H1 (cell line): ENCODE results near the gene SMARCB1.

Experiments
- CTCF ChIP-seq, 3 experiments: IDR thresholded peaks; 1 replicate in 2 of 3; 2 replicates in 1 of 3; pipeline versions ENCODE4 v1.5.1 to v1.6.1; 2011; ENCODE audit warnings: low read length in 3 of 3, mild to moderate bottlenecking in 3 of 3, inconsistent platforms in 2 of 3, low read depth in 1 of 3, moderate library complexity in 1 of 3; ENCODE audit not compliant: insufficient read depth in 1 of 3; ENCODE audit errors: control extremely low read depth in 1 of 3
- PHF8 ChIP-seq: fragments of 200-600 bp; sonication (generic); conservative IDR thresholded peaks from 2 replicates; pipeline ENCODE4 v1.7.1; 2012; ENCODE audit warnings: low read depth, mild to moderate bottlenecking, inconsistent platforms, low read length, moderate library complexity
- POLR2A ChIP-seq, 2 experiments: IDR thresholded peaks; 1 replicate in 1 of 2; 2 replicates in 1 of 2; pipeline ENCODE4 v1.6.1; 2011; ENCODE audit warnings: low read depth in 2 of 2, low read length in 2 of 2, mild to moderate bottlenecking in 2 of 2; ENCODE audit errors: control extremely low read depth in 1 of 2
- RFX5 ChIP-seq: IDR thresholded peaks from 2 replicates; pipeline ENCODE4 v1.6.1; 2011; ENCODE audit warnings: low read depth, low read length, improper control_type of control experiment, borderline replicate concordance
- USF2 ChIP-seq: IDR thresholded peaks from 2 replicates; pipeline ENCODE4 v1.6.1; 2011; ENCODE audit warnings: low read length, improper control_type of control experiment
- ZNF274 ChIP-seq: IDR thresholded peaks from 2 replicates; pipeline ENCODE4 v1.7.0; 2012; ENCODE audit warnings: low read length, borderline replicate concordance; ENCODE audit errors: extremely low read depth

- TF ChIP-seq USF2 (no peak), POLR2A (IDR thresholded peaks at IDR 0.05; ENCODE audit: control extremely low read depth in 1 of 2, low read depth in 2 of 2, low read length in 2 of 2) (no peak), RFX5 (no peak), PHF8 (no peak), CTCF (IDR thresholded peaks at IDR 0.05; ENCODE audit: control extremely low read depth in 1 of 3, insufficient read depth in 1 of 3, low read depth in 1 of 3, low read length in 3 of 3) (no peak), ZNF274 (no peak)
These were observed 36.4 kb upstream of the SMARCB1 start for GRCh38 chr22:23750367-23750713.
